Fibroblast of lung (primary cell): ENCODE results near the gene MDFI. TPM values are rescaled to one million over a fixed set of nuclear protein-coding genes. Genes with fewer than 3 reads are reported as not detected.

Experiments
- DNase-seq, 2 donors: peaks; one replicate each; pipeline versions ENCODE4 v3.0.0 to v3.0.0-alpha.2; 2010; ENCODE audit warnings: low read depth in 2 of 2
- H2AFZ ChIP-seq: 2 replicates; pipeline ENCODE4 v1.5.1; 2012; ENCODE audit warnings: low read length, control low read depth, inconsistent platforms
- H3K27ac ChIP-seq: 2 replicates; pipeline ENCODE4 v1.5.1; 2011; ENCODE audit warnings: low read length, control low read depth; ENCODE audit not compliant: insufficient read depth
- H3K27me3 ChIP-seq: 2 replicates; pipeline ENCODE4 v1.5.1; 2011; ENCODE audit warnings: mild to moderate bottlenecking, low read length; ENCODE audit not compliant: control insufficient read depth, insufficient read depth
- H3K36me3 ChIP-seq: 2 replicates; pipeline ENCODE4 v1.5.1; 2011; ENCODE audit warnings: low read length; ENCODE audit not compliant: control insufficient read depth, insufficient read depth
- H3K4me1 ChIP-seq: 2 replicates; pipeline ENCODE4 v1.5.1; 2011; ENCODE audit warnings: low read length; ENCODE audit not compliant: control insufficient read depth, insufficient read depth; ENCODE audit errors: extremely low read depth
- H3K4me2 ChIP-seq: 2 replicates; pipeline ENCODE4 v1.5.1; 2011; ENCODE audit warnings: low read length, control low read depth; ENCODE audit not compliant: insufficient read depth; ENCODE audit errors: extremely low read depth
- H3K4me3 ChIP-seq, 4 experiments: fragments of 200-600 bp in 1 of 4; sonication (generic) in 1 of 4; replicated peaks in 1 of 4; 2 replicates each; pipeline ENCODE4 v1.5.1; 2011 to 2016; ENCODE audit warnings: low read length in 4 of 4, low read depth in 3 of 4, mild to moderate bottlenecking in 3 of 4, control low read depth in 2 of 4, inconsistent platforms in 1 of 4, mixed read lengths in 1 of 4; ENCODE audit not compliant: insufficient read depth in 1 of 4; ENCODE audit errors: control extremely low read depth in 1 of 4
- H3K79me2 ChIP-seq: 2 replicates; pipeline ENCODE4 v1.5.1; 2012; ENCODE audit warnings: mild to moderate bottlenecking, low read length, inconsistent platforms; ENCODE audit not compliant: control insufficient read depth, insufficient read depth
- H3K9ac ChIP-seq: 2 replicates; pipeline ENCODE4 v1.5.1; 2011; ENCODE audit warnings: mild to moderate bottlenecking, low read length, control low read depth; ENCODE audit not compliant: insufficient read depth
- H3K9me3 ChIP-seq: 2 replicates; pipeline ENCODE4 v1.5.1; 2012; ENCODE audit warnings: low read depth, low read length; ENCODE audit not compliant: control insufficient read depth, insufficient read depth
- H4K20me1 ChIP-seq: 2 replicates; pipeline ENCODE4 v1.5.1; 2011; ENCODE audit warnings: low read length; ENCODE audit not compliant: control insufficient read depth, insufficient read depth; ENCODE audit errors: extremely low read depth
- CTCF ChIP-seq, 2 donors: IDR thresholded peaks in 1 of 2; conservative IDR thresholded peaks in 1 of 2; 1 replicate in 1 of 2; 2 replicates in 1 of 2; pipeline ENCODE4 v1.5.1; 2011 to 2012; ENCODE audit warnings: low read length in 2 of 2, control low read depth in 1 of 2, inconsistent platforms in 1 of 2, low read depth in 1 of 2, mild to moderate bottlenecking in 1 of 2
- EZH2 ChIP-seq: IDR thresholded peaks from 2 replicates; pipeline ENCODE4 v1.5.1; 2012; ENCODE audit warnings: low read length, control low read depth, mild to moderate bottlenecking; ENCODE audit errors: missing control alignments
- polyA plus RNA-seq, 2 donors: library from polyadenylated mRNA; depleted of rRNA in 1 of 2; stranded (reverse) in 1 of 2; unstranded in 1 of 2; fragments of >200 nt; gene quantifications; 2 replicates each; pipeline ENCODE4 v1.2.1, GENCODE V29; 2011 to 2012; ENCODE audit warnings: missing spikeins in 1 of 2
- total RNA-seq: library from RNA; depleted of rRNA; stranded (reverse); fragments of >200 nt; gene quantifications from 2 replicates; pipeline ENCODE4 v1.2.1, GENCODE V29; 2014

MDFI gene
- total and polyA plus RNA-seq, 2 donors (not counting 1 experiment from before 2014, with no cell fraction given), result 0.17 TPM; not detected in 1

GRCh38 chr6:41596807-41597206, 41.5 kb upstream of the MDFI start:
- DNase-seq, result no peak
- H3K36me3 ChIP-seq, result no peaks in the 10 kb centered on the region

GRCh38 chr6:41597246-41598000, 40.8 kb upstream of the MDFI start:
- H2AFZ ChIP-seq, result no peak overlapping the region
- H3K9me3 ChIP-seq, result no peaks in the 10 kb centered on the region
- H3K4me2 ChIP-seq, result no peak overlapping the region
- H3K36me3 ChIP-seq, result no peaks in the 10 kb centered on the region
- no peaks in the 10 kb centered on the region for H3K27me3 ChIP-seq
- H3K9ac ChIP-seq, result no peak overlapping the region
- H3K79me2 ChIP-seq, result no peaks in the 10 kb centered on the region
- no peak for DNase-seq
- H4K20me1 ChIP-seq, result no peaks in the 10 kb centered on the region
- no peak overlapping the region for H3K27ac ChIP-seq
- H3K4me3 ChIP-seq, result no peak overlapping the region
- no peaks in the 10 kb centered on the region for H3K4me1 ChIP-seq
- TF ChIP-seq CTCF (conservative IDR thresholded peaks at IDR 0.05 in 1 of 2, IDR thresholded peaks at IDR 0.05 in 1 of 2; ENCODE audit: low read depth in 1 of 2, low read length in 2 of 2), result no peak
- no peak for TF ChIP-seq EZH2

More at GRCh38 chr6:41596807-41597206, 41.5 kb upstream of the MDFI start:
- no peak overlapping the region for H3K4me3 ChIP-seq
- H3K27me3 ChIP-seq, result no peaks in the 10 kb centered on the region
- H3K27ac ChIP-seq, result no peak overlapping the region
- H3K79me2 ChIP-seq, result no peaks in the 10 kb centered on the region
- H3K9ac ChIP-seq, result no peak overlapping the region
- H3K4me1 ChIP-seq, result no peaks in the 10 kb centered on the region
- no peak overlapping the region for H3K4me2 ChIP-seq
- TF ChIP-seq EZH2, result no peak
- no peak overlapping the region for H2AFZ ChIP-seq
- H3K9me3 ChIP-seq, result no peaks in the 10 kb centered on the region
- no peaks in the 10 kb centered on the region for H4K20me1 ChIP-seq

GRCh38 chr6:41598670-41599014, 39.6 kb upstream of the MDFI start:
- H3K4me2 ChIP-seq, result no peak overlapping the region

More at GRCh38 chr6:41598670-41599014, 39.6 kb upstream of the MDFI start:
- H3K9me3 ChIP-seq, result no peaks in the 10 kb centered on the region
- H2AFZ ChIP-seq, result no peak overlapping the region
- H4K20me1 ChIP-seq, result no peaks in the 10 kb centered on the region
- H3K79me2 ChIP-seq, result no peaks in the 10 kb centered on the region
- TF ChIP-seq EZH2, result no peak
- TF ChIP-seq CTCF (conservative IDR thresholded peaks at IDR 0.05 in 1 of 2, IDR thresholded peaks at IDR 0.05 in 1 of 2; ENCODE audit: low read depth in 1 of 2, low read length in 2 of 2), result no peak
- no peak overlapping the region for H3K27ac ChIP-seq
- no peaks in the 10 kb centered on the region for H3K4me1 ChIP-seq
- no peak overlapping the region for H3K9ac ChIP-seq
- H3K4me3 ChIP-seq, result no peak overlapping the region
- H3K27me3 ChIP-seq, result no peaks in the 10 kb centered on the region
- H3K36me3 ChIP-seq, result no peaks in the 10 kb centered on the region
- no peak for DNase-seq
